ENCODE results near the gene MRPL14. TPM values are rescaled to one million over a fixed set of nuclear protein-coding genes. Genes with fewer than 3 reads are reported as not detected.
"Not testable (repeated sequence)": the region's sequence is repeated elsewhere in the genome, so short reads cannot be mapped to it uniquely, and the experiment has no call there.

MRPL14 gene
- total and polyA plus RNA-seq, 2 experiments from 2014 or later, result 62.6 to 191 TPM

- Histone ChIP-seq H3K9me2 (ENCODE audit: insufficient read depth) (no peaks in the 10 kb centered on the region), H3K27me3 (ENCODE audit: insufficient read depth) (no peaks in the 10 kb centered on the region), H3K27ac (ENCODE audit: low read depth) (no peak overlapping the region), H3K36me3 (ENCODE audit: insufficient read depth) (no peaks in the 10 kb centered on the region), H3F3A (replicated peaks; ENCODE audit: low read depth) (no peaks in the 10 kb centered on the region), H3K4me2 (no peak overlapping the region), H3K4me3 (no peak overlapping the region), H2AFZ (no peak overlapping the region), H3K4me1 (ENCODE audit: insufficient read depth) (no peaks in the 10 kb centered on the region), H4K20me1 (replicated peaks; ENCODE audit: insufficient read depth) (no peaks in the 10 kb centered on the region), H3K79me2 (replicated peaks; ENCODE audit: insufficient read depth) (no peaks in the 10 kb centered on the region)
- H3K27me3 Mint-ChIP-seq (ENCODE audit: insufficient read depth, low read depth, poor library complexity), result peaks cover 8% of the 10 kb centered on the region
- ATAC-seq (no peak), DNase-seq (ENCODE audit: low spot score) (no peak)
- peaks cover 9% of the 10 kb centered on the region; the same call in 2 of the 3 replicates for H3K36me3 Mint-ChIP-seq (ENCODE audit: low read depth)
- H3K4me3 Mint-ChIP-seq, result no peak overlapping the region; the same call in 2 of the 3 replicates
- H3K9me3 Mint-ChIP-seq, result no peaks in the 10 kb centered on the region; the same call in 1 of the 3 replicates
- H3K4me1 Mint-ChIP-seq, result no peaks in the 10 kb centered on the region; the same call in 2 of the 3 replicates
- no peak for TF ChIP-seq CREB1 (CRISPR knock-in tag; IDR thresholded peaks at IDR 0.05; ENCODE audit: low read depth)
- TF ChIP-seq POLR2AphosphoS5 (IDR thresholded peaks at IDR 0.05; ENCODE audit: low read depth), result no peak
- TF ChIP-seq CTCF (conservative IDR thresholded peaks at IDR 0.05; ENCODE audit: low read depth in 2 of 2), result no peak
- no peak overlapping the region; the same call in 1 of the 2 replicates for H3K27ac Mint-ChIP-seq
Observed at GRCh38 chr6:44091981-44092884, 35.0 kb downstream of the MRPL14 start.

GRCh38 chr6:44091356-44091755 lies 35.9 kb downstream of the MRPL14 start:
- not testable (repeated sequence) for ATAC-seq; H3K9me3 Mint-ChIP-seq; H3K4me2 ChIP-seq; H3K4me1 Mint-ChIP-seq; H3K27ac ChIP-seq (ENCODE audit: low read depth); H2AFZ ChIP-seq; H3K4me3 Mint-ChIP-seq; H3F3A ChIP-seq (replicated peaks; ENCODE audit: low read depth); H3K27ac Mint-ChIP-seq; H3K9me2 ChIP-seq (ENCODE audit: insufficient read depth); DNase-seq (ENCODE audit: low spot score); H3K27me3 Mint-ChIP-seq (ENCODE audit: insufficient read depth, low read depth, poor library complexity); H3K27me3 ChIP-seq (ENCODE audit: insufficient read depth); H3K36me3 ChIP-seq (ENCODE audit: insufficient read depth); H3K36me3 Mint-ChIP-seq (ENCODE audit: low read depth); H3K79me2 ChIP-seq (replicated peaks; ENCODE audit: insufficient read depth); H3K4me1 ChIP-seq (ENCODE audit: insufficient read depth); H4K20me1 ChIP-seq (replicated peaks; ENCODE audit: insufficient read depth); H3K4me3 ChIP-seq

GRCh38 chr6:44090465-44090864 lies 36.8 kb downstream of the MRPL14 start:
- H2AFZ ChIP-seq, result no peak overlapping the region
- no peaks in the 10 kb centered on the region; the same call in 2 of the 3 replicates for H3K4me1 Mint-ChIP-seq
- no peak overlapping the region for H3K27ac Mint-ChIP-seq
- no peak overlapping the region for H3K4me3 Mint-ChIP-seq
- no peak overlapping the region for H3K4me2 ChIP-seq
- H3K4me1 ChIP-seq (ENCODE audit: insufficient read depth), result no peaks in the 10 kb centered on the region
- H3K9me3 Mint-ChIP-seq, result no peaks in the 10 kb centered on the region; the same call in 1 of the 3 replicates
- H3K36me3 Mint-ChIP-seq (ENCODE audit: low read depth), result peaks cover 4% of the 10 kb centered on the region; the same call in 1 of the 3 replicates
- no peaks in the 10 kb centered on the region for H4K20me1 ChIP-seq (replicated peaks; ENCODE audit: insufficient read depth)
- no peak overlapping the region for H3K27ac ChIP-seq (ENCODE audit: low read depth)
- H3K27me3 ChIP-seq (ENCODE audit: insufficient read depth), result no peaks in the 10 kb centered on the region
- no peaks in the 10 kb centered on the region for H3K9me2 ChIP-seq (ENCODE audit: insufficient read depth)
- no peaks in the 10 kb centered on the region for H3F3A ChIP-seq (replicated peaks; ENCODE audit: low read depth)
- no peak for DNase-seq (ENCODE audit: low spot score)
- H3K4me3 ChIP-seq, result no peak overlapping the region
- peaks cover 8% of the 10 kb centered on the region for H3K27me3 Mint-ChIP-seq (ENCODE audit: insufficient read depth, low read depth, poor library complexity)
- H3K36me3 ChIP-seq (ENCODE audit: insufficient read depth), result no peaks in the 10 kb centered on the region
- no peaks in the 10 kb centered on the region for H3K79me2 ChIP-seq (replicated peaks; ENCODE audit: insufficient read depth)
- no peak for ATAC-seq
- TF ChIP-seq ZNF114 (CRISPR knock-in tag; IDR thresholded peaks at IDR 0.05) (no peak), ZNF331 (CRISPR knock-in tag; IDR thresholded peaks at IDR 0.05; ENCODE audit: low read depth) (no peak), STAT1 (IDR thresholded peaks at IDR 0.05; ENCODE audit: unreplicated experiment) (no peak), NANOG (IDR thresholded peaks at IDR 0.05; ENCODE audit: borderline replicate concordance) (no peak), JUNB (IDR thresholded peaks at IDR 0.05; ENCODE audit: unreplicated experiment) (no peak), EZH2phosphoT487 (IDR thresholded peaks at IDR 0.05; ENCODE audit: unreplicated experiment) (no peak), REST (IDR thresholded peaks at IDR 0.05; ENCODE audit: unreplicated experiment) (no peak), CTCF (conservative IDR thresholded peaks at IDR 0.05; ENCODE audit: low read depth in 2 of 2) (no peak)

Data from GM23338 (cell line).